Measurements from ENCODE around the gene CORO2A.

CORO2A gene

GRCh38 chr9:98222885-98223691 lies 30.7 kb upstream of the CORO2A start:
- no peak overlapping the region for H4K5ac ChIP-seq (ENCODE audit: low read length)

DNA sequence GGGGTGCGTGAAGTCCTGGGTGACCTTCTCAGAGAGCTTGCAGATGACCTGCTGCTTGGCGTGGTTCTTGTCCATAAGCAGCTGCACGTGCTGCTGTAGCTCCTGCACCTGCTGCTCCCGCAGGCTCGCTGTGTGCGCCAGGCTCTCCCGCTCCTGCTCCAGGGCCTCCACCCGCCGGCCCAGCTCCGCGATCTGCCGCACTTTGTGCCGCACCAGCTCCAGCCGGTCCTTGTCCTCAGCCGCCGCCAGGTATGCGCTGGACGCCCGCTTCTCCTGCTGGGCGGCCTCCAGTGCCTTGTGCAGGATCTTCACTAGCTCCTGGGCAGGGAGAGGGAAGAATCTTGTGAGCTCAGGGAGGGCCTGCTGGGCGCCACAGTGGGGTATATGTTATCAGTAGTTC lies 28.5 kb upstream of the CORO2A start:
- no peaks in the 10 kb centered on the region for H3K79me1 ChIP-seq (ENCODE audit: low read length)
- no peak overlapping the region for H2BK15ac ChIP-seq (replicated peaks; ENCODE audit: low read depth)
- WGBS (ENCODE audit: extremely low coverage, insufficient coverage, low lambda C conversion rate), result no CpG with 5 or more reads among the region's 21 CpGs
- no peak overlapping the region for H4K5ac ChIP-seq (ENCODE audit: low read length)
- H4K8ac ChIP-seq (ENCODE audit: low read depth, low read length), result no peak overlapping the region
- H3K36me3 ChIP-seq (ENCODE audit: control insufficient read depth, insufficient read depth, low read length), result no peaks in the 10 kb centered on the region
- no peak overlapping the region for H3K18ac ChIP-seq (ENCODE audit: low read length)
- H3K4ac ChIP-seq (ENCODE audit: low read depth, low read length), result no peak overlapping the region
- no peak overlapping the region for H3K27ac ChIP-seq (ENCODE audit: low read depth, low read length)
- H3K4me2 ChIP-seq (ENCODE audit: low read length), result no peak overlapping the region
- DNase-seq, result no peak
- no peaks in the 10 kb centered on the region for H3K27me3 ChIP-seq (ENCODE audit: insufficient read depth, low read length, poor library complexity)
- H3K23ac ChIP-seq (ENCODE audit: low read length), result no peak overlapping the region
- H3K9ac ChIP-seq (ENCODE audit: low read length), result no peak overlapping the region
- H2AK5ac ChIP-seq (ENCODE audit: low read length), result no peak overlapping the region
- H3K79me2 ChIP-seq (ENCODE audit: control insufficient read depth, insufficient read depth, low read length), result no peaks in the 10 kb centered on the region
- no peak overlapping the region for H2BK120ac ChIP-seq (ENCODE audit: low read depth, low read length)
- no peak overlapping the region for H3K4me3 ChIP-seq (ENCODE audit: low read length)
- H3K4me1 ChIP-seq (ENCODE audit: control insufficient read depth, low read depth, low read length), result no peaks in the 10 kb centered on the region
- no peak overlapping the region for H3K56ac ChIP-seq (ENCODE audit: low read length)
- no peak overlapping the region for H2BK5ac ChIP-seq (ENCODE audit: low read length)

More at GRCh38 chr9:98222885-98223691, 30.7 kb upstream of the CORO2A start:
- Histone ChIP-seq H3K4me1 (ENCODE audit: control insufficient read depth, low read depth, low read length) (no peaks in the 10 kb centered on the region), H3K4ac (ENCODE audit: low read depth, low read length) (no peak overlapping the region), H4K8ac (ENCODE audit: low read depth, low read length) (no peak overlapping the region), H3K36me3 (ENCODE audit: control insufficient read depth, insufficient read depth, low read length) (no peaks in the 10 kb centered on the region), H2BK120ac (ENCODE audit: low read depth, low read length) (no peak overlapping the region), H3K4me2 (ENCODE audit: low read length) (no peak overlapping the region), H2BK5ac (ENCODE audit: low read length) (no peak overlapping the region), H3K79me2 (ENCODE audit: control insufficient read depth, insufficient read depth, low read length) (no peaks in the 10 kb centered on the region), H3K27me3 (ENCODE audit: insufficient read depth, low read length, poor library complexity) (no peaks in the 10 kb centered on the region), H3K56ac (ENCODE audit: low read length) (no peak overlapping the region), H3K27ac (ENCODE audit: low read depth, low read length) (peak overlapping the region; percentile 24), H2BK15ac (replicated peaks; ENCODE audit: low read depth) (no peak overlapping the region), H2AK5ac (ENCODE audit: low read length) (no peak overlapping the region), H3K79me1 (ENCODE audit: low read length) (no peaks in the 10 kb centered on the region), H3K9ac (ENCODE audit: low read length) (no peak overlapping the region), H3K23ac (ENCODE audit: low read length) (peak overlapping the region; percentile 49), H3K18ac (ENCODE audit: low read length) (no peak overlapping the region), H3K4me3 (ENCODE audit: low read length) (no peak overlapping the region)
- no CpG with 5 or more reads among the region's 5 CpGs for WGBS (ENCODE audit: extremely low coverage, insufficient coverage, low lambda C conversion rate)
- DNase-seq, result peak; percentile 63

- no peak overlapping the region for H4K5ac ChIP-seq (ENCODE audit: low read length)
- H3K18ac ChIP-seq (ENCODE audit: low read length), result no peak overlapping the region
- no peak overlapping the region for H3K4me2 ChIP-seq (ENCODE audit: low read length)
- no peaks in the 10 kb centered on the region for H3K4me1 ChIP-seq (ENCODE audit: control insufficient read depth, low read depth, low read length)
- H4K8ac ChIP-seq (ENCODE audit: low read depth, low read length), result no peak overlapping the region
- H3K36me3 ChIP-seq (ENCODE audit: control insufficient read depth, insufficient read depth, low read length), result no peaks in the 10 kb centered on the region
- H3K27ac ChIP-seq (ENCODE audit: low read depth, low read length), result no peak overlapping the region
- H2BK120ac ChIP-seq (ENCODE audit: low read depth, low read length), result no peak overlapping the region
- H3K4me3 ChIP-seq (ENCODE audit: low read length), result no peak overlapping the region
- no peaks in the 10 kb centered on the region for H3K79me1 ChIP-seq (ENCODE audit: low read length)
- no peak overlapping the region for H3K9ac ChIP-seq (ENCODE audit: low read length)
- no peak overlapping the region for H2BK15ac ChIP-seq (replicated peaks; ENCODE audit: low read depth)
- no peak overlapping the region for H3K4ac ChIP-seq (ENCODE audit: low read depth, low read length)
- no peak overlapping the region for H3K23ac ChIP-seq (ENCODE audit: low read length)
- no peaks in the 10 kb centered on the region for H3K27me3 ChIP-seq (ENCODE audit: insufficient read depth, low read length, poor library complexity)
- no peak overlapping the region for H2BK5ac ChIP-seq (ENCODE audit: low read length)
- no peaks in the 10 kb centered on the region for H3K79me2 ChIP-seq (ENCODE audit: control insufficient read depth, insufficient read depth, low read length)
- H2AK5ac ChIP-seq (ENCODE audit: low read length), result no peak overlapping the region
- H3K56ac ChIP-seq (ENCODE audit: low read length), result peak overlapping the region; percentile 5
- no CpG with 5 or more reads among the region's 11 CpGs for WGBS (ENCODE audit: extremely low coverage, insufficient coverage, low lambda C conversion rate)
- peak; percentile 14 for DNase-seq
Measured at GRCh38 chr9:98219794-98220370, 27.4 kb upstream of the CORO2A start.

- H2BK5ac ChIP-seq (ENCODE audit: low read length), result no peak overlapping the region
- no peak overlapping the region for H3K23ac ChIP-seq (ENCODE audit: low read length)
- H4K8ac ChIP-seq (ENCODE audit: low read depth, low read length), result no peak overlapping the region
- H3K36me3 ChIP-seq (ENCODE audit: control insufficient read depth, insufficient read depth, low read length), result no peaks in the 10 kb centered on the region
- H3K4me1 ChIP-seq (ENCODE audit: control insufficient read depth, low read depth, low read length), result no peaks in the 10 kb centered on the region
- H3K9ac ChIP-seq (ENCODE audit: low read length), result no peak overlapping the region
- no peak overlapping the region for H3K27ac ChIP-seq (ENCODE audit: low read depth, low read length)
- no peaks in the 10 kb centered on the region for H3K79me2 ChIP-seq (ENCODE audit: control insufficient read depth, insufficient read depth, low read length)
- no peak overlapping the region for H3K4me3 ChIP-seq (ENCODE audit: low read length)
- H3K56ac ChIP-seq (ENCODE audit: low read length), result no peak overlapping the region
- H3K18ac ChIP-seq (ENCODE audit: low read length), result no peak overlapping the region
- no peak overlapping the region for H3K4me2 ChIP-seq (ENCODE audit: low read length)
- H3K79me1 ChIP-seq (ENCODE audit: low read length), result no peaks in the 10 kb centered on the region
- H2BK15ac ChIP-seq (replicated peaks; ENCODE audit: low read depth), result no peak overlapping the region
- no peak overlapping the region for H3K4ac ChIP-seq (ENCODE audit: low read depth, low read length)
- no peak for DNase-seq
- no peak overlapping the region for H2AK5ac ChIP-seq (ENCODE audit: low read length)
- WGBS (ENCODE audit: extremely low coverage, insufficient coverage, low lambda C conversion rate), result no CpG with 5 or more reads among the region's 7 CpGs
- no peak overlapping the region for H4K5ac ChIP-seq (ENCODE audit: low read length)
- H2BK120ac ChIP-seq (ENCODE audit: low read depth, low read length), result no peak overlapping the region
- no peaks in the 10 kb centered on the region for H3K27me3 ChIP-seq (ENCODE audit: insufficient read depth, low read length, poor library complexity)
Measured at GRCh38 chr9:98219364-98219716, 26.9 kb upstream of the CORO2A start.

DNA sequence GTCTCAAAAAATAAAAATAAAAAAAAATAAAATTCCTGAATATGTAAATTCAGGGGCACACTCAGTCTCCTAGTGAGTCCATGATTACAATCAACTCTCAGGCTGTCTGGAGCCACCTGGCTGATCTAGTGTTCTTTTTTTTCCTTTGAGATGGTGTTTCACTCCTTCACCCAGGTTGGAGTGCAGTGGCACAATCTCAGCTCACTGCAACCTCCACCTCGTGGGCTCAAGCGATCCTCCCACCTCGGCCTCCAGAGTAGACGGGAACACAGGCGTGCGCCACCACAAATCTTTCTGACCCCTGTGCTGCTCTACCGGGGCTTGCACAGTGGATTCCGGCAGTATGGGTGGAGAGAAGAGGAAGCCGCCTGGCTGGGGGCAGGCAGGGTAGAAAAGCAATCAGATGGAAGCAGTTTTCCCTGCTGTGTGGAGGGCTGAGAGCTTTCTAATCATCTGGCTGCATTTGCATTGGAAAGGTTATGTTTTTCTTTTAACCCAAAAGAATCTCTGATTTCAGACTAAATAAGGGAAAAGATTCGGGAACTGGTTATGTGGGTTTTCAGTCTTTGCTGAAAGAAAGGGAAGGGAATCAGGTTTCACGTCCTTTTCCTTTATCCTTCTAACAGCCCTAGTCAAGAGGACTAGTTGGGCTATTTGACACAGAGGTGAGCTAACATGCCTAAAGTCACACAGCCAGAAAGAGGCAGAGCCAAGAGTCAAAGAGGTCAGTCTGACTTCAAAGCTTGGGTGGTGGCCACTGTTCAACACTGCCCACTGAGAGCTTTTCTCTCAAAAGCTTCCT lies 26.3 kb upstream of the CORO2A start:
- WGBS (ENCODE audit: extremely low coverage, insufficient coverage, low lambda C conversion rate), result no CpG with 5 or more reads among the region's 11 CpGs
- no peak overlapping the region for H4K5ac ChIP-seq (ENCODE audit: low read length)
- DNase-seq, result peak; percentile 47
- no peak overlapping the region for H3K4ac ChIP-seq (ENCODE audit: low read depth, low read length)
- H3K56ac ChIP-seq (ENCODE audit: low read length), result no peak overlapping the region
- H3K79me2 ChIP-seq (ENCODE audit: control insufficient read depth, insufficient read depth, low read length), result no peaks in the 10 kb centered on the region
- no peak overlapping the region for H3K27ac ChIP-seq (ENCODE audit: low read depth, low read length)
- H3K4me3 ChIP-seq (ENCODE audit: low read length), result no peak overlapping the region
- H2BK15ac ChIP-seq (replicated peaks; ENCODE audit: low read depth), result no peak overlapping the region
- no peak overlapping the region for H3K4me2 ChIP-seq (ENCODE audit: low read length)
- H3K36me3 ChIP-seq (ENCODE audit: control insufficient read depth, insufficient read depth, low read length), result peaks cover 2% of the 10 kb centered on the region
- H3K4me1 ChIP-seq (ENCODE audit: control insufficient read depth, low read depth, low read length), result no peaks in the 10 kb centered on the region
- H4K8ac ChIP-seq (ENCODE audit: low read depth, low read length), result no peak overlapping the region
- H3K23ac ChIP-seq (ENCODE audit: low read length), result no peak overlapping the region
- H3K27me3 ChIP-seq (ENCODE audit: insufficient read depth, low read length, poor library complexity), result no peaks in the 10 kb centered on the region
- H3K18ac ChIP-seq (ENCODE audit: low read length), result no peak overlapping the region
- H2BK120ac ChIP-seq (ENCODE audit: low read depth, low read length), result no peak overlapping the region
- no peaks in the 10 kb centered on the region for H3K79me1 ChIP-seq (ENCODE audit: low read length)
- H2BK5ac ChIP-seq (ENCODE audit: low read length), result no peak overlapping the region
- H3K9ac ChIP-seq (ENCODE audit: low read length), result no peak overlapping the region
- no peak overlapping the region for H2AK5ac ChIP-seq (ENCODE audit: low read length)

Measured in mesendoderm (in vitro differentiated cells).